K562 (cell line): ENCODE data around the gene OR9A4.

Experiments
- EZH2 ChIP-seq: IDR thresholded peaks from 2 replicates; pipeline ENCODE4 v1.6.1; 2012; ENCODE audit warnings: low read depth, mild to moderate bottlenecking, inconsistent platforms, low read length, borderline replicate concordance
- FOSL1 ChIP-seq: fragments of 200-800 bp; sonication (Bioruptor generic); conservative IDR thresholded peaks from 2 replicates; pipeline ENCODE4 v1.6.1; 2016; ENCODE audit warnings: missing genetic modification characterization, missing compliant biosample characterization
- MEIS2 ChIP-seq: fragments of 450-650 bp; IDR thresholded peaks from 2 replicates; pipeline ENCODE4 v1.6.1; 2014; ENCODE audit warnings: mild to moderate bottlenecking; ENCODE audit not compliant: partially characterized antibody
- NFXL1 ChIP-seq: fragments of 450-650 bp; formaldehyde crosslinking; IDR thresholded peaks from 2 replicates; pipeline ENCODE4 v1.4.0; 2021; ENCODE audit warnings: mild to moderate bottlenecking
- NR2C2 ChIP-seq, 2 experiments: fragments of 200-800 bp in 1 of 2; sonication (Bioruptor generic) in 1 of 2; sonication (generic) in 1 of 2; formaldehyde crosslinking in 1 of 2; IDR thresholded peaks; 2 replicates each; pipeline versions ENCODE4 v1.6.1 to v1.8.0; 2016 to 2022; ENCODE audit warnings: mild to moderate bottlenecking in 1 of 2, missing compliant biosample characterization in 1 of 2, missing genetic modification characterization in 1 of 2, missing genetic modification reagents in 1 of 2
- POLR2A ChIP-seq: fragments of 450-650 bp; conservative IDR thresholded peaks from 2 replicates; pipeline ENCODE4 v1.6.1; 2016
- POLR2AphosphoS5 ChIP-seq: IDR thresholded peaks from 2 replicates; pipeline ENCODE4 v1.6.1; 2011; ENCODE audit warnings: mild to moderate bottlenecking, low read depth, low read length, moderate library complexity; ENCODE audit not compliant: control insufficient read depth, insufficient read depth
- RBBP5 ChIP-seq: fragments of 200-600 bp; sonication (generic); IDR thresholded peaks from 2 replicates; pipeline ENCODE4 v1.6.1; 2012; ENCODE audit warnings: borderline replicate concordance, mild to moderate bottlenecking, low read length, control low read depth, inconsistent platforms; ENCODE audit not compliant: insufficient read depth, poor library complexity, severe bottlenecking
- TF ChIP-seq, protein P1 (sequence below), 3 experiments: IDR thresholded peaks in 2 of 3; conservative IDR thresholded peaks in 1 of 3; 2 replicates each; pipeline ENCODE4 v1.5.1; 2011 to 2012; ENCODE audit warnings: low read length in 3 of 3, mild to moderate bottlenecking in 3 of 3, control low read depth in 2 of 3, improper control_type of control experiment in 1 of 3, inconsistent platforms in 1 of 3, low read depth in 1 of 3, mixed read lengths in 1 of 3, moderate library complexity in 1 of 3; ENCODE audit not compliant: insufficient read depth in 2 of 3
- TF ChIP-seq, protein P2 (sequence below): sonication (generic); formaldehyde crosslinking; IDR thresholded peaks from 2 replicates; pipeline ENCODE4 v1.9.0; 2022; ENCODE audit warnings: mild to moderate bottlenecking, missing genetic modification reagents
- TF ChIP-seq, protein P3 (sequence below), 2 experiments: fragments of 450-650 bp in 1 of 2; IDR thresholded peaks; 2 replicates each; pipeline ENCODE4 v1.6.1; 2011 to 2017; ENCODE audit warnings: low read depth in 2 of 2, antibody characterized with exemption in 1 of 2, borderline replicate concordance in 1 of 2, low read length in 1 of 2, mild to moderate bottlenecking in 1 of 2, mixed read lengths in 1 of 2; ENCODE audit not compliant: control insufficient read depth in 1 of 2

DNA sequence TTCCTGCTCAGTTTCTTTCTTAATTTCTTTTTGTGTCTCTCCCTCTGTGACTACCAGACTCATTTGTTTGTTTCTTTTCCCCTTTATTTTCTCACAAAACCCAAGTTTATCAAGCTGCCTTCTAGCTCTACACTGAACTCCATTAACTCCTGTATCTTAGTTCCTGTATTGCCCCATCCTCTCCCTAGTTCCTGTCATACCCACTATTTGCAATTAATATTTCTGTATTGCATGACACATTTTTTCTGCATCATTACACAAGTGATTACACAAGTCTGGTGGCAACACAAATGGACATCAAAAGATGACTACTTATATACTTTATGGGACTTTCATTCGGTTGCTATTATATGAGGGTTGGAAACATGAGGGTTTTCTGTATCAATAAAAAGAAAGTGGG lies 26.9 kb upstream of the OR9A4 start:
- TF ChIP-seq, protein P1, sequence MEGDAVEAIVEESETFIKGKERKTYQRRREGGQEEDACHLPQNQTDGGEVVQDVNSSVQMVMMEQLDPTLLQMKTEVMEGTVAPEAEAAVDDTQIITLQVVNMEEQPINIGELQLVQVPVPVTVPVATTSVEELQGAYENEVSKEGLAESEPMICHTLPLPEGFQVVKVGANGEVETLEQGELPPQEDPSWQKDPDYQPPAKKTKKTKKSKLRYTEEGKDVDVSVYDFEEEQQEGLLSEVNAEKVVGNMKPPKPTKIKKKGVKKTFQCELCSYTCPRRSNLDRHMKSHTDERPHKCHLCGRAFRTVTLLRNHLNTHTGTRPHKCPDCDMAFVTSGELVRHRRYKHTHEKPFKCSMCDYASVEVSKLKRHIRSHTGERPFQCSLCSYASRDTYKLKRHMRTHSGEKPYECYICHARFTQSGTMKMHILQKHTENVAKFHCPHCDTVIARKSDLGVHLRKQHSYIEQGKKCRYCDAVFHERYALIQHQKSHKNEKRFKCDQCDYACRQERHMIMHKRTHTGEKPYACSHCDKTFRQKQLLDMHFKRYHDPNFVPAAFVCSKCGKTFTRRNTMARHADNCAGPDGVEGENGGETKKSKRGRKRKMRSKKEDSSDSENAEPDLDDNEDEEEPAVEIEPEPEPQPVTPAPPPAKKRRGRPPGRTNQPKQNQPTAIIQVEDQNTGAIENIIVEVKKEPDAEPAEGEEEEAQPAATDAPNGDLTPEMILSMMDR (IDR thresholded peaks at IDR 0.05 in 2 of 3, conservative IDR thresholded peaks at IDR 0.05 in 1 of 3; ENCODE audit: insufficient read depth in 2 of 3, low read depth in 1 of 3, low read length in 3 of 3) = no peak
- TF ChIP-seq, protein P2, sequence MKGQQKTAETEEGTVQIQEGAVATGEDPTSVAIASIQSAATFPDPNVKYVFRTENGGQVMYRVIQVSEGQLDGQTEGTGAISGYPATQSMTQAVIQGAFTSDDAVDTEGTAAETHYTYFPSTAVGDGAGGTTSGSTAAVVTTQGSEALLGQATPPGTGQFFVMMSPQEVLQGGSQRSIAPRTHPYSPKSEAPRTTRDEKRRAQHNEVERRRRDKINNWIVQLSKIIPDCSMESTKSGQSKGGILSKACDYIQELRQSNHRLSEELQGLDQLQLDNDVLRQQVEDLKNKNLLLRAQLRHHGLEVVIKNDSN (CRISPR knock-in tag) = no peak
- TF ChIP-seq MEIS2 (no peak), RBBP5 (no peak), POLR2AphosphoS5 (no peak), NFXL1 (CRISPR knock-in tag) (no peak), EZH2 (no peak), NR2C2 (CRISPR knock-in tag; IDR thresholded peaks at IDR 0.05) (no peak), NR2C2 (tag; IDR thresholded peaks at IDR 0.05) (no peak), POLR2A (no peak), FOSL1 (tag) (no peak)
- TF ChIP-seq, protein P3, sequence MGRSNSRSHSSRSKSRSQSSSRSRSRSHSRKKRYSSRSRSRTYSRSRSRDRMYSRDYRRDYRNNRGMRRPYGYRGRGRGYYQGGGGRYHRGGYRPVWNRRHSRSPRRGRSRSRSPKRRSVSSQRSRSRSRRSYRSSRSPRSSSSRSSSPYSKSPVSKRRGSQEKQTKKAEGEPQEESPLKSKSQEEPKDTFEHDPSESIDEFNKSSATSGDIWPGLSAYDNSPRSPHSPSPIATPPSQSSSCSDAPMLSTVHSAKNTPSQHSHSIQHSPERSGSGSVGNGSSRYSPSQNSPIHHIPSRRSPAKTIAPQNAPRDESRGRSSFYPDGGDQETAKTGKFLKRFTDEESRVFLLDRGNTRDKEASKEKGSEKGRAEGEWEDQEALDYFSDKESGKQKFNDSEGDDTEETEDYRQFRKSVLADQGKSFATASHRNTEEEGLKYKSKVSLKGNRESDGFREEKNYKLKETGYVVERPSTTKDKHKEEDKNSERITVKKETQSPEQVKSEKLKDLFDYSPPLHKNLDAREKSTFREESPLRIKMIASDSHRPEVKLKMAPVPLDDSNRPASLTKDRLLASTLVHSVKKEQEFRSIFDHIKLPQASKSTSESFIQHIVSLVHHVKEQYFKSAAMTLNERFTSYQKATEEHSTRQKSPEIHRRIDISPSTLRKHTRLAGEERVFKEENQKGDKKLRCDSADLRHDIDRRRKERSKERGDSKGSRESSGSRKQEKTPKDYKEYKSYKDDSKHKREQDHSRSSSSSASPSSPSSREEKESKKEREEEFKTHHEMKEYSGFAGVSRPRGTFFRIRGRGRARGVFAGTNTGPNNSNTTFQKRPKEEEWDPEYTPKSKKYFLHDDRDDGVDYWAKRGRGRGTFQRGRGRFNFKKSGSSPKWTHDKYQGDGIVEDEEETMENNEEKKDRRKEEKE (IDR thresholded peaks at IDR 0.05; ENCODE audit: borderline replicate concordance in 1 of 2, control insufficient read depth in 1 of 2, low read depth in 2 of 2, low read length in 1 of 2) = no peak
